ENCODE data around the gene INO80C.

- TF ChIP-seq CTCF (IDR thresholded peaks at IDR 0.05; ENCODE audit: low read depth, low read length), result peak; percentile 51
- TF ChIP-seq EZH2phosphoT487 (IDR thresholded peaks at IDR 0.05; ENCODE audit: low read depth), result no peak
These were observed 14.1 kb upstream of the INO80C start for GRCh38 chr18:35511833-35512232.
